Fibroblast of mammary gland (primary cell): ENCODE data around the gene LRRC32.

Experiments used
- DNase-seq: peaks from one replicate; pipeline ENCODE4 v3.0.0-alpha.2; 2010; ENCODE audit warnings: low read depth
- H3K4me3 ChIP-seq: 2 replicates; pipeline ENCODE4 v1.5.1; 2011; ENCODE audit warnings: low read depth, mild to moderate bottlenecking, low read length, moderate library complexity; ENCODE audit not compliant: control insufficient read depth
- TF ChIP-seq, protein P1 (sequence below): conservative IDR thresholded peaks from 2 replicates; pipeline ENCODE4 v1.5.1; 2011; ENCODE audit warnings: low read depth, low read length, inconsistent platforms; ENCODE audit not compliant: control insufficient read depth, insufficient read depth

LRRC32 gene

DNA sequence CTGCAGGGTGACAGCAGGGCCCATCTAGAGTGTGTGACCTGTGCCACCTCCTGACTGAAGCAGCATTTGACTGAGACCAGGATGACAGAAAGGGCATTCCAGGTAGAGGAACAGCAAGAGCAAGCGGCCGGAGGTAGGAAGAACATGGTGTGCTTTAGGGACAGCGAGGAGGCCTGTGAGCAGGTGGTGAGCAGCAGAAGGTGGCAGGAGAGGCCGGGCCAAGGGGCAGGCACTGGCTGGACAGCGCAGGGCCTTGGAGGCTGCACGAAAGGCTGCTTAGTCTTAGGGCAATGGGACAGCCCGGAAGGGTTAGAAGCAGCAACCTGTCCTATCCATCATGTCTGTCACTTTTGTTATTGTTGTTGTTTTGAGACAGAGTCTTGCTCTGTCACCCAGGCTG, 17.6 kb upstream of the LRRC32 start:
- TF ChIP-seq, protein P1, sequence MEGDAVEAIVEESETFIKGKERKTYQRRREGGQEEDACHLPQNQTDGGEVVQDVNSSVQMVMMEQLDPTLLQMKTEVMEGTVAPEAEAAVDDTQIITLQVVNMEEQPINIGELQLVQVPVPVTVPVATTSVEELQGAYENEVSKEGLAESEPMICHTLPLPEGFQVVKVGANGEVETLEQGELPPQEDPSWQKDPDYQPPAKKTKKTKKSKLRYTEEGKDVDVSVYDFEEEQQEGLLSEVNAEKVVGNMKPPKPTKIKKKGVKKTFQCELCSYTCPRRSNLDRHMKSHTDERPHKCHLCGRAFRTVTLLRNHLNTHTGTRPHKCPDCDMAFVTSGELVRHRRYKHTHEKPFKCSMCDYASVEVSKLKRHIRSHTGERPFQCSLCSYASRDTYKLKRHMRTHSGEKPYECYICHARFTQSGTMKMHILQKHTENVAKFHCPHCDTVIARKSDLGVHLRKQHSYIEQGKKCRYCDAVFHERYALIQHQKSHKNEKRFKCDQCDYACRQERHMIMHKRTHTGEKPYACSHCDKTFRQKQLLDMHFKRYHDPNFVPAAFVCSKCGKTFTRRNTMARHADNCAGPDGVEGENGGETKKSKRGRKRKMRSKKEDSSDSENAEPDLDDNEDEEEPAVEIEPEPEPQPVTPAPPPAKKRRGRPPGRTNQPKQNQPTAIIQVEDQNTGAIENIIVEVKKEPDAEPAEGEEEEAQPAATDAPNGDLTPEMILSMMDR = no peak
- no peak overlapping the region for H3K4me3 ChIP-seq
- DNase-seq = no peak

DNA sequence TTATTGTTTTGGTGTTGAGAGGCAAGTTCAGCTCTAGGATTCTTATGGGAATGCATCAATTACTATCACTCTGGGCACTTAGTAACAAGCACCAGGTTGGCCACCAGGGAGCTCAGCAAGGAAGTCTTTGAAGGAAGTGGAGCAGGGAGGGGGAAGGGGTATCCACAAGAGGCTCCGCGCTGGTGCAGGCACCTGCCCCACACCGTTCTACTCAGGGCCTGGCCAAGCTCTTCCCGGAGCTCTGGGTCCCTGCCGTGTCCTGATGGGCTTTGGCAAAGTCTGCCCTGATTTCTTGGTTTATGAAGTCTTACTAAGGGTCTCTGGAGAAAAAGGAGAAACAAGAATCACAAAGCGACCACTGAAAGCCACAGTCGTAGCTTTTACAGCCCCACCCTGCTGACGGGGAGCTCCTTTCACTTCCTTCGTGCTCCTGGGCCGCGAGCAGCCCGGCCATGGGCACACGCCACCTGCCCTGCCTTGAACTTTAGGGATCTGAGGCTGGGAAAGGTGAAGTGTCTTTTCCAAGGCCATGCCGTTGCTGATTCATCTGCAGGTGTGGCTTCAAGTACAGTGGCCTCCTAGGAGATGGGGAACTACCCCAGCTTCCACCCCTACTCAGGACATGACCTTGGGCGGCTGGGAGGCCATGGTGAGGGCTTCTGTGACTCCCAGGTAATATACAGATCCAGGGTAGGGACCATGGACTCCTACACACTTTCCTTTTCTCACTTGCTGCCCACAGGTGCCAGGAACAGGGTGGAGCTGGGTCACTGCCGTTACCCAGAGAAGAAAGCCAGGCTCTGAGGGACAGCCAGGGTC, 15.9 kb upstream of the LRRC32 start:
- TF ChIP-seq, protein P1 = no peak
- H3K4me3 ChIP-seq = no peak overlapping the region
- no peak for DNase-seq

GRCh38 chr11:76685831-76686230, 15.3 kb upstream of the LRRC32 start:
- TF ChIP-seq, protein P1 = no peak
- DNase-seq = no peak
- no peak overlapping the region for H3K4me3 ChIP-seq

DNA sequence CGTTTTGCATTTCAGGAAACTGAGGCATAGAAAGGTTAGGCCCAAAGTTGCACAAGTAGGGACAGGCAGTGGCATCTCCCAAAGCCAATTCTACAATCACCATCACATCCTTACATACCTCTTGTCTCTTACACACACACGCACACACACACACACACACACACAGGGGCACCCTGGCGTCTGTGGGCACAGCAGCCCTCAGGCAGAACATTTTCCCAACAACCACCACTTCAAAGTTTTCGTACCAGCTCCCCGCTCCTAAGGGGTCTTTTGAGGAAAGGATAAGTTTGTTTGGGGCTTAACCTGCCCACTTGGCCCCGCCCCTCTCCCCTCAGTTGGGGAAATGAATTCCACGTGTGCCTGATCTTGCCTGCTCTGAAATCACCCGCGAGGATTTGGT, 14.7 kb upstream of the LRRC32 start:
- TF ChIP-seq, protein P1 = no peak

GRCh38 chr11:76684516-76684915, 14.0 kb upstream of the LRRC32 start:
- H3K4me3 ChIP-seq = no peak overlapping the region
- no peak for DNase-seq
- TF ChIP-seq, protein P1 = no peak

More for the DNA sequence above, 14.7 kb upstream of the LRRC32 start:
- H3K4me3 ChIP-seq = no peak overlapping the region
- no peak for DNase-seq

- TF ChIP-seq, protein P1 = no peak
- no peak overlapping the region for H3K4me3 ChIP-seq
- no peak for DNase-seq
Measured at GRCh38 chr11:76683161-76684095, 12.9 kb upstream of the LRRC32 start.
